ENCODE measurements around the gene IGFBP1. TPM values are rescaled to one million over a fixed set of nuclear protein-coding genes. Genes with fewer than 3 reads are reported as not detected.

Gene IGFBP1
- total RNA-seq, 3 donors from 2014 or later (not counting 1 experiment from before 2014, with no cell fraction given): not detected

- Histone ChIP-seq H3K4me3 (ENCODE audit: low read length) (no peak overlapping the region), H3K36me3 (ENCODE audit: control insufficient read depth, insufficient read depth, low read length) (no peaks in the 10 kb centered on the region), H3K4me1 (ENCODE audit: control insufficient read depth, insufficient read depth, low read length) (peaks cover 14% of the 10 kb centered on the region), H3K27ac (ENCODE audit: low read length) (no peak overlapping the region), H3K9me3 (ENCODE audit: control insufficient read depth, insufficient read depth, low read length) (no peaks in the 10 kb centered on the region), H3K27me3 (ENCODE audit: control insufficient read depth, insufficient read depth, low read length) (peaks cover 21% of the 10 kb centered on the region)
- Mint-ChIP-seq H3K4me3 (peak overlapping the region; percentile 62), H3K36me3 (no peaks in the 10 kb centered on the region), H3K4me1 (peaks cover 14 to 20% of the 10 kb centered on the region in 2 donors), H3K27ac (no peak overlapping the region), H3K27me3 (ENCODE audit: low read depth in 2 of 2) (peaks cover 31 to 50% of the 10 kb centered on the region in 2 donors), H3K9me3 (no peaks in the 10 kb centered on the region)
- intact Hi-C loops (cut with micrococcal nuclease): loop anchor here (2.0 kb wide), 1 partner anchor 428 kb away; no protein-coding TSS in a partner anchor
- 7% methylated on average over 9 of the region's 9 CpGs for WGBS (ENCODE audit: insufficient coverage)
- peak in 1 of 3 donors; percentile 54 for ATAC-seq
- DNase-seq: peak in 1 of 2 donors; percentile 67
- peak; percentile 60 for TF ChIP-seq CTCF (IDR thresholded peaks at IDR 0.05)
These were observed 35.0 kb downstream of the IGFBP1 start for GRCh38 chr7:45923290-45923689.

GRCh38 chr7:45923818-45924217, 35.5 kb downstream of the IGFBP1 start:
- 59% methylated on average over 6 of the region's 6 CpGs for WGBS (ENCODE audit: insufficient coverage)
- H3K4me3 Mint-ChIP-seq: no peak overlapping the region
- H3K4me3 ChIP-seq (ENCODE audit: low read length): no peak overlapping the region
- no peaks in the 10 kb centered on the region for H3K36me3 ChIP-seq (ENCODE audit: control insufficient read depth, insufficient read depth, low read length)
- no peaks in the 10 kb centered on the region for H3K9me3 Mint-ChIP-seq
- no peak overlapping the region for H3K27ac Mint-ChIP-seq
- no peaks in the 10 kb centered on the region for H3K36me3 Mint-ChIP-seq
- H3K27me3 Mint-ChIP-seq (ENCODE audit: low read depth in 2 of 2): peaks cover 31 to 56% of the 10 kb centered on the region in 2 donors
- TF ChIP-seq CTCF (IDR thresholded peaks at IDR 0.05): no peak
- ATAC-seq (no peak), DNase-seq (no peak)
- no peaks in the 10 kb centered on the region for H3K9me3 ChIP-seq (ENCODE audit: control insufficient read depth, insufficient read depth, low read length)
- peaks cover 14 to 20% of the 10 kb centered on the region in 2 donors for H3K4me1 Mint-ChIP-seq
- peaks cover 14% of the 10 kb centered on the region for H3K4me1 ChIP-seq (ENCODE audit: control insufficient read depth, insufficient read depth, low read length)
- intact Hi-C loops (cut with micrococcal nuclease): loop anchor here (2.0 kb wide), 1 partner anchor 427 kb away; no protein-coding TSS in a partner anchor
- H3K27me3 ChIP-seq (ENCODE audit: control insufficient read depth, insufficient read depth, low read length): peaks cover 17% of the 10 kb centered on the region
- no peak overlapping the region for H3K27ac ChIP-seq (ENCODE audit: low read length)

- Mint-ChIP-seq H3K9me3 (no peaks in the 10 kb centered on the region), H3K4me1 (peaks cover 14 to 20% of the 10 kb centered on the region in 2 donors), H3K27ac (no peak overlapping the region), H3K4me3 (no peak overlapping the region), H3K27me3 (ENCODE audit: low read depth in 2 of 2) (peaks cover 30 to 57% of the 10 kb centered on the region in 2 donors), H3K36me3 (no peaks in the 10 kb centered on the region)
- no peaks in the 10 kb centered on the region for H3K36me3 ChIP-seq (ENCODE audit: control insufficient read depth, insufficient read depth, low read length)
- WGBS (ENCODE audit: insufficient coverage): 69% methylated on average over 5 of the region's 5 CpGs
- no peaks in the 10 kb centered on the region for H3K9me3 ChIP-seq (ENCODE audit: control insufficient read depth, insufficient read depth, low read length)
- TF ChIP-seq CTCF (IDR thresholded peaks at IDR 0.05): no peak
- peaks cover 17% of the 10 kb centered on the region for H3K27me3 ChIP-seq (ENCODE audit: control insufficient read depth, insufficient read depth, low read length)
- H3K4me1 ChIP-seq (ENCODE audit: control insufficient read depth, insufficient read depth, low read length): peaks cover 14% of the 10 kb centered on the region
- no peak for ATAC-seq
- DNase-seq: no peak
- no peak overlapping the region for H3K27ac ChIP-seq (ENCODE audit: low read length)
- intact Hi-C loops (cut with micrococcal nuclease): no loop called here
- H3K4me3 ChIP-seq (ENCODE audit: low read length): no peak overlapping the region
These were observed 36.0 kb downstream of the IGFBP1 start for GRCh38 chr7:45924283-45924682.

- H3K4me1 ChIP-seq (ENCODE audit: control insufficient read depth, insufficient read depth, low read length): peaks cover 4% of the 10 kb centered on the region
- peak overlapping the region in 1 of 2 donors; percentile 45 for H3K27ac Mint-ChIP-seq
- peaks cover 5% of the 10 kb centered on the region for H3K27me3 ChIP-seq (ENCODE audit: control insufficient read depth, insufficient read depth, low read length)
- H3K9me3 Mint-ChIP-seq: no peaks in the 10 kb centered on the region
- 63% methylated on average over 2 of the region's 3 CpGs for WGBS (ENCODE audit: insufficient coverage)
- no peak overlapping the region for H3K27ac ChIP-seq (ENCODE audit: low read length)
- no peaks in the 10 kb centered on the region for H3K36me3 ChIP-seq (ENCODE audit: control insufficient read depth, insufficient read depth, low read length)
- H3K9me3 ChIP-seq (ENCODE audit: control insufficient read depth, insufficient read depth, low read length): no peaks in the 10 kb centered on the region
- peaks cover 7% of the 10 kb centered on the region in 2 donors for H3K4me1 Mint-ChIP-seq
- no peak for TF ChIP-seq CTCF (IDR thresholded peaks at IDR 0.05)
- H3K36me3 Mint-ChIP-seq: no peaks in the 10 kb centered on the region
- no peak overlapping the region for H3K4me3 ChIP-seq (ENCODE audit: low read length)
- no peak for ATAC-seq
- no peak for DNase-seq
- no peak overlapping the region for H3K4me3 Mint-ChIP-seq
- intact Hi-C loops (cut with micrococcal nuclease): no loop called here
- H3K27me3 Mint-ChIP-seq (ENCODE audit: low read depth in 2 of 2): peaks cover 13 to 47% of the 10 kb centered on the region in 2 donors
These were observed 39.4 kb downstream of the IGFBP1 start for GRCh38 chr7:45927721-45928120.

All from natural killer cell (primary cell).